ENCODE data around the gene MEF2A.
"Not testable (repeated sequence)": the region's sequence is repeated elsewhere in the genome, so short reads cannot be mapped to it uniquely, and the experiment has no call there.

The MEF2A gene

DNA sequence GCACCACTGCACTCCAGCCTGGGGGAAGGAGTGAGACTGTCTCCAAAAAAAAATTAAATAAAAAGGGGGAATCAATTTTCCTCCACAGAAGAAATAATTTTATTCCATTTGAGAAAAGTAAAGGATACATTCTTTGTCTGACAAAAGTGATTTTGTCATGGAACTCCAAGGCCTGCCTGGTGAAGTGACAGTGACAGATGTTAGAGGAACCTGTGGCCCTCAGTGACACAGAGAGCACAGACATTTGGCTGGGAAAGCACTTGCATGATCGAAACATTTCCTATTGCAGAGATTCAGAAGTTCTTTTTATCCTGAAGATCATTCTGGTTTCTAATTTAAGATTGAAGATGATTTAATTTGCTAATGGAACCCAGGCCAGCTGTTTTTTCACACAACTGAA lies 161.5 kb downstream of the MEF2A start:
- DNase-seq (ENCODE audit: low read depth in 1 of 2, low spot score in 1 of 2): no peak

- DNase-seq (ENCODE audit: low read depth in 1 of 2, low spot score in 1 of 2): no peak
These were observed 161.9 kb downstream of the MEF2A start for GRCh38 chr15:99727733-99728132.

DNA sequence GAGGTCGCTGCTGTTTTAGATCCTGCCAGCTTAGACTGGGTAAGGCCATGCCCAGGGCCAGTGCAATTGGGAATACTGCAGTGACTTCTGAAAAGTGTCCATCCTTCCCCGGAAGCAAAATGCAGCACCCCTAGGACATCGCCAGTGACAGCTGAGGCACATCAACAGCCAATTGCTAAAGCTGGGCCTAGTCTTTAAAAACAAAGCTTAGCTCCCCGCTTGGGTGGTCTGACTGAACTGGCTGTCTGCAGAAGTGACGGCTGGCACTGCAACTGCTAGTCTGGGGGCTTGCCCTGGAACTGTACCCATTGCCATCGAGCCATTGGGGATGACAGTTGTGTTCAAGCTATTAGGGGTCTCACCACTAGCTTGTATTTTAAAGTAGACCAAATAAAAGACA lies 163.1 kb downstream of the MEF2A start:
- no peak for DNase-seq (ENCODE audit: low read depth in 1 of 2, low spot score in 1 of 2)

GRCh38 chr15:99729327-99729726 lies 163.5 kb downstream of the MEF2A start:
- DNase-seq (ENCODE audit: low read depth in 1 of 2, low spot score in 1 of 2): no peak

GRCh38 chr15:99729920-99730319 lies 164.1 kb downstream of the MEF2A start:
- no peak for DNase-seq (ENCODE audit: low read depth in 1 of 2, low spot score in 1 of 2)

DNA sequence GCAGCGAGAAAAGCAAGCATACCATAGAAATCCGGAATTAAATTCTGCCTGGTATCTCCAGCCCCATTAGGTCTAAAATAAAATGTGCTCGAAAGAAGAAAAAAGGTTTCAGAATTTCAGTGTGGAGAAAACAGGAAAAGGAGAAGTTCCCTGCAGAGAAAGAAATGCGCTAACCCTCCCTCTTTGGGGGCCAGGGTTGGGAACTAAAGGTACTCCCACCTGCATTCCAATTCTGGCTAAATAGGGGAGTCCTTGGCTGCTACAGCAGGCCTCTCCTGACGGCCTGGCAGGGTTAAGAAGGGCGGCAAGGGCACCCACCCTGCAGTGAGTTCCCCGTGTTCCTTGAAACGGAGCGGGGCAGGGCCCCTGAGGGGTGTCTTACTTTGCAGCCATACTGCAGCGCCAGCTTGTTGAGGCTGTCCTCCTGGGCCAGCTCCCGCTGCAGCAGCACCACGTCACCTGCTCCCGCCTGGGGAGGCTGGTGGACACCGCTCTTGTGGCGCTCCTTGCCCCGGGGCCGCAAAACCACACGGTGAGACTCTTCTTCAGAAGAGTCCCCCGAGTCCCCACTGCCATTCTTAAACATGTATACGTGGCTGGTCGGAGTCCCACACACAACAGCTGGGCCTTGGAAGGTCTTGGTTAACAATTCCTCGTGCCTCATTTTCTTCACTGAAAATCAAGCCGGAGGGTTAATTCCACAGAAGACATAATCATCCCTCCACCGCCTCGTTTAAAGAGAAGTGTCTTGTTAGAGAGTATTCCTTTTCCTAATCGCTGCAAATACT lies 165.7 kb downstream of the MEF2A start:
- no peak for DNase-seq (ENCODE audit: low read depth in 1 of 2, low spot score in 1 of 2)

DNA sequence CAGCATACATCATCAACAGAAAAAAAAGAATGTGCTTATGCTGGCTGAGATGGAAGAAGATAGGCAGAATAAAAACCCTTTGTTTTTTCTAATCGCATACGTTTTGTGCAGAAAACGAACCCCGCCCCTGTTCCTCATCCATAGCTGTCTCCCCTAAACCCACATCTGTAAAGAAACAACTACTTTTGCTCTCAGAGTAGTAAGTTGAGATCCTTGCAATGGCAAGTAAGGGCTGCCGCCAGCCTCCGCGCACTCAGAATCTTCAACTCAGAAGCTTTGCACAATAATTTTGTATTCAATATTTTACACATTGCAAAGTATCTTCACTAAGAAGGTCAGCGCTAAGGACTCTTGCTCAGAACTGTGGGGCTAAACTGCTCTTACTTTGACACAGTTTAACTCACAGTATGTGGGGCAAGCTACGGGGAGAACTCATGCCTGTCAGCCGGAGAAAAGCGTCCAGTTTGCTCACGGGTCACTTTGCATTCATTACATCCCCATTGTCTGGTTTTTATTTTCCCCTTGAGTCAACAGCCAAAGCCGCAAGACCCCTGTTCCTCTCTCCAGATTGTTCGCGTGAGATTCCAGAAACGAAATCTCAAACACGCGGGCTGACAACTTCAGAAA lies 166.5 kb downstream of the MEF2A start:
- no peak for DNase-seq (ENCODE audit: low read depth in 1 of 2, low spot score in 1 of 2)

- no peak for DNase-seq (ENCODE audit: low read depth in 1 of 2, low spot score in 1 of 2)
These were observed 167.0 kb downstream of the MEF2A start for GRCh38 chr15:99732751-99733267.

DNA sequence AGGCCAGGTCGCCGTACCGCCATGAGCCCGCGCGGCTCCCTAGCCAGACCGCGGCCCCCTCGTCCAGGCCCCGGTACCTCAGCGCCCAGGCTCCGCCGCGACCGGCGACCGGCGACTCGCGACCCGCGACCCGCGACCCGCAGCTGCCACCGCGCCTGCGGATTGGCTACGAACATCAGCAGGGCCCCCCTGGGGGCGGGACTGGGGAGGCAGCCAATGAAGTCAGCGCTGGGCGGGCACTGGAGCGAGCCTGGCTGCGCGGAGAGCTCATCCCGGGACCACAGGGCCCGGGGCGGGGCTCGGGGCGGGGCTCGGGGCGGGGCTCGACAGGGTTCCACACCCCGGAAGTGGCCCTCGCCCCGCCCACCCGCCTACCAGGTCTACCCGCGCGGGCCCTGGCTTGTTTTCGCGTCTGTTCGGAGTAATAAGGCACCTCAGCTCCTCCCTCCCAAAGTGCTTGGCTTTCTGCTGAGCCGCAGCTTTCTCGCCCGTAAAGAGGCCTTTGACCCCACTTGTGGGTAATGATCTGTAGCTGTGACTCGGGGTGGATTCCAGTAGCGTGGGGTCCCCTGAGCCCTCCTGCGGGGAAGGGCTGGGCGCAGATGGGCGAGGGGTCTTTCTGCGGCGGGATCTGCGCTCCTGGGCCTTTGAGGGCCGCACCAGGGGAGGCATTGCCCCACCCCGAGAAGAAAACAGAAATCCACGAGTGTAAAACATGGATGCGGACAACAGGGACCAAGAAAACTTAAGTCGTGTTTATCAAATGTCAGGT lies 167.7 kb downstream of the MEF2A start, which contains the start of gene LYSMD4:
TSS of gene LYSMD4 (minus strand) at position 170 of the 772 bp plus-strand sequence. CDS start 1,438 bp downstream, outside the sequence.
- peak; percentile 97 for DNase-seq (ENCODE audit: low read depth in 1 of 2, low spot score in 1 of 2)

GRCh38 chr15:99734040-99734291 lies 168.2 kb downstream of the MEF2A start:
- not testable (repeated sequence) for DNase-seq (ENCODE audit: low read depth in 1 of 2, low spot score in 1 of 2)

- DNase-seq (ENCODE audit: low read depth in 1 of 2, low spot score in 1 of 2): no peak
These were observed 168.8 kb downstream of the MEF2A start for GRCh38 chr15:99734575-99734974.

- DNase-seq (ENCODE audit: low read depth in 1 of 2, low spot score in 1 of 2): no peak
These were observed 170.1 kb downstream of the MEF2A start for GRCh38 chr15:99735868-99736267.

- no peak for DNase-seq (ENCODE audit: low read depth in 1 of 2, low spot score in 1 of 2)
These were observed 170.9 kb downstream of the MEF2A start for GRCh38 chr15:99736702-99737101.

GRCh38 chr15:99738021-99738847 lies 172.4 kb downstream of the MEF2A start:
- DNase-seq (ENCODE audit: low read depth in 1 of 2, low spot score in 1 of 2): no peak

DNA sequence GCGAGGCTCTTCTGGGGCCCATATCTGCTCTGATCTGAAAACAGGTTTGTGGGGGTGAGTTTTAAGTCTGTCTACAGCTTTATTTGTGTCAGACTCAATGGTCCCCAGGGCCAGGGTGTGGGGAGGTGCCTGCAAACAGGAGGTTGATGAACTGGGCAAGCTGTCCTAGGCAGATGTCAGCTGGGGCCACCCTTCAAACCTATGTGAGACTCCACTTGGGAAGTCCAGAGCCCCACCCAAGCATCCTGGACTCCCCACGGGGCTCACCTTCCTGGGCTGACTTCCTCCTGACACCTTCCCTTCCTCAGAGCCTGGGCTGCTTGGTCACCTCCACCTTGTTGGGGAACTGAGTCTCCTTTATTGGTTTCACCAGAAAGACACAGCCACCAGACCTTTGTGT lies 176.1 kb downstream of the MEF2A start:
- DNase-seq (ENCODE audit: low read depth in 1 of 2, low spot score in 1 of 2): no peak

DNA sequence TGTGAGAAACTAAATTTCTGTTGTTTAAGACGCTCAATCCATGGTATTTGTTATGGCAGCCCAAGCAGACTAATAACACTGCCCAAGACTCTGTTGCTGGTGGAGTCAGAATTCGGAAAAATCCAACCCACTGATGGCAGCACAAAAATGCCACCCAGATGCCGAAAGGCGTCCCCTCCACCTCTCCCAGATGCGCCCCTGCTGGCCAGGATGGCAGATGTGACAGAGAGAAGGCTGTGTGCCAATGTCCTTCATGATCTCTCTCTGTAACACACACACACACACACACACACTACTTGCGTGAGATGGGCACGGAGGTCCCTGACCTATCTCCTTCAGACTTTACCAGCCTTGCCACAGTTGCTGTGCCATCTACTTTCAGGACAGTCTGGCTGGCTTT lies 178.4 kb downstream of the MEF2A start:
- no peak for DNase-seq (ENCODE audit: low read depth in 1 of 2, low spot score in 1 of 2)

- DNase-seq (ENCODE audit: low read depth in 1 of 2, low spot score in 1 of 2): no peak
These were observed 179.7 kb downstream of the MEF2A start for GRCh38 chr15:99745370-99746086.

- DNase-seq (ENCODE audit: low read depth in 1 of 2, low spot score in 1 of 2): no peak
These were observed 183.6 kb downstream of the MEF2A start for GRCh38 chr15:99749386-99749785.

DNA sequence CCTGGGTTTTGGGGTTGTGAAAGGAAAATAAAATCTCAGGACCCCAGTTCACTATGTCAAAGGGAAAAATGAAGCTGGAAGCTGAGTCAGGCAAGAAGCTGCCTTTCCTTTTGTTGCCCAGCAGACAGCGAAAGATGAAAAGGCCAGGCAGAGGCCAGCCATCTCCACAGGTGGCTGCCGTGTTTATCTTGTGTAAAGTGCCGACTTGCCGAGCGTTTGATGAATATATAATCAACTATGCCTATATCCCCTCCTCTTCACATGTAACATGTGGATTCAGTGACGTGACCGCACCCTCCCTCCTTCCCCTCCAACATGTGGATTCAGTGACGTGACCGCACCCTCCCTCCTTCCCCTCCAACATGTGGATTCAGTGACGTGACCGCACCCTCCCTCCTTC lies 184.5 kb downstream of the MEF2A start:
- not testable (repeated sequence) for DNase-seq (ENCODE audit: low read depth in 1 of 2, low spot score in 1 of 2)

DNA sequence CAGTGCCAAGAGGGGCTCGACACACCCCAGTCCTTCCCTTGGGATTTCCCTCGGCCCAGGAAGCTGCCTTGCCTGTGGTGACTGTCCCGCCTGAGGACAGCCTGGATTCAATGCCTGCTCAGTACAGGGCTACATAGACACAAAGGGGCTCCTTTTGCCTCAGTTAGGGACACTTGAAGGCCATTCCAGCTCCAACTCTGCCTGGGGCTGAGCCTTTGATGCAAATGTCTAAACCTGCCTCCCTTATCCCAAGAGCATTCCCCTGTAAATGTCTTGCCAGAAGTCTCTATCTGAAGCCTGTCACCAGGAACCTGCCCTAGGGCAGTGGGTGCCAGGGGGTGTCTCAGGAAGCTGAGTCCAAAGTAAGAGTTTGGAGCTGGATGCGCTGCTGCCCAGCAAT lies 186.8 kb downstream of the MEF2A start:
- no peak for DNase-seq (ENCODE audit: low read depth in 1 of 2, low spot score in 1 of 2)
